Fibroblast of villous mesenchyme (primary cell): Measurements from ENCODE around the gene BLM. TPM values are rescaled to one million over a fixed set of nuclear protein-coding genes. Genes with fewer than 3 reads are reported as not detected.

ENCODE experiments used
- DNase-seq: peaks from one replicate; pipeline ENCODE4 v3.0.0-alpha.2; 2010; ENCODE audit warnings: low read depth
- H3K4me3 ChIP-seq: 2 replicates; pipeline ENCODE4 v1.5.1; 2011; ENCODE audit warnings: low read depth, mild to moderate bottlenecking, low read length
- CTCF ChIP-seq: IDR thresholded peaks from 2 replicates; pipeline ENCODE4 v1.5.1; 2012; ENCODE audit warnings: low read depth, mild to moderate bottlenecking, low read length; ENCODE audit not compliant: insufficient read depth
- total RNA-seq: library from RNA; depleted of rRNA; stranded (reverse); fragments of >200 nt; gene quantifications from 2 replicates; pipeline ENCODE4 v1.2.3, GENCODE V29; 2012

The BLM gene
- total RNA-seq, 1 donor = 6.0 TPM

DNA sequence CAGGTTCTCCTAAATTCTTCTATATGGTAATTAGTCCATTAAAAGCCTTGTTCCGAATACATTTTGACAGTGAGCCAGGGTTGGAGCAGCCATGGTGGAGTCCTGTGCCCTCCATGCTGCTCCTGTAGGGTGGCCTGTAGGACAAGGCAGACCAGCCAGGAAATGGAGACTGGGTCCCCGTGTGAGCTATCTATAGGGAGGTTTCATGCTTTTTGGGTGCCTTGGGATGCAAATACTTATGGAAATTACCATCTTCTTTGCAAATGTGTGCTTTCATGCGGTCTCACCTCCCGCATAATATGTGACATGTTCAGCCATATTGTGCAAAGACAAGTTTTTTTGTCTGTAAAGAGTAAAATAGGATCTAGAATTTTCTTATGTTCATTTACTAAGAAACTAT lies 93.2 kb downstream of the BLM start:
- H3K4me3 ChIP-seq = no peak overlapping the region
- DNase-seq = no peak
- no peak for TF ChIP-seq CTCF

DNA sequence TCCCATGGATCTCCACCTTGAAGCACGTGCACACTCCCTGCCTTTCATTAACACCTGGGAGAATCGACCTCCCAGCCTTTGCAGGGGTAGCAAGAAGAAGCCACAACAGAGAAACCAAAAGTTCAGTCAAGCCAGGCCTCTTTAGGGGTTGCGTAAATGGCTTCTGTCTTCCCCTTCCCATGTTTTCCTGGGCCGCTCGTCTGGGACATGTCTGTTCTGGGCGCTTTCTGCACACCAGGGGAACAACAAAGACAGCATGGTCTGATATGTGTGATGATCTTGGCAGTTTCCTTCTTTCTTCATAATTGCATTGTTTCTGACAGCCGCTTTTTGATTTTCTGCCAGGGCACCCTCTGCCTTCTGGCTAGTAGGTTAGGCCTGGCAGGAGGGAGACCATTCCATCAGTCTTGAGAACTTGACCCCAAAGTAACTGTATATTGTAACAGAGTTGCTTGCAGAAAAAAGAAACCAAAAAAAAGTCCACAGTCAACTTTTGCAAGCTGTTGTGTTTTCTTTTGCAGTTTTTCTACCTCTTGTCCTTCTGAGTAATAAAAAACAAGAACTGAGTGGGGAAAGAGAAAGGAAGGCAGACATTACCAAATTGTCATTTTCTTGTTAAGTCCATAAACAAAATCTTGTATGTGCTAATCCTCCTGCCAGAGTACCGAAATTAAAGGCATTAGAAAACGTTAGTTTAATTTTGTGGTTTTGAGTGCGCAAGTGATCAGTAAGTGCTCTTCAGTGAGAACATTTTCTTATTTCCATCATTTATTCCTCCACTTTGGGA lies 95.2 kb downstream of the BLM start:
- DNase-seq = no peak
- no peak for TF ChIP-seq CTCF
- H3K4me3 ChIP-seq = no peak overlapping the region

DNA sequence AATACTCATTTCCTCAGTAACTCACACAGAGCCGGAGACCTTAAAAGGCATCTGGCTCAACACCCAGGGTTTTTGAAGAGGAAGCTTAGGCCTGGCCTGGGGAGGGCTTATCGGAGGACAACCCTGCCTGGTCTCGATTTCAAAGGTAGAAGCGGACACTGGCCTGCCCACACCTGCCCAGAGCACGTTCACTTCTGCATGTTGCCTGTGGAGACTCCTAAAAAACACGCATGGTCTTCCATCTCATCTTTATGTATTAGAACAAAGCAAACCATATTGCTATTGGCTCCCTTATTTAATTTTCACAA lies 95.8 kb downstream of the BLM start:
- TF ChIP-seq CTCF = no peak
- no peak overlapping the region for H3K4me3 ChIP-seq
- DNase-seq = no peak

GRCh38 chr15:90813796-90814190 lies 96.6 kb downstream of the BLM start:
- TF ChIP-seq CTCF = no peak
- H3K4me3 ChIP-seq = no peak overlapping the region
- no peak for DNase-seq

- DNase-seq = peak; percentile 55
- no peak overlapping the region for H3K4me3 ChIP-seq
- no peak for TF ChIP-seq CTCF
Observed at GRCh38 chr15:90814191-90814821, 97.2 kb downstream of the BLM start.

GRCh38 chr15:90816401-90817116 lies 99.4 kb downstream of the BLM start:
- no peak overlapping the region for H3K4me3 ChIP-seq
- TF ChIP-seq CTCF = no peak
- no peak for DNase-seq
